CD1c-positive myeloid dendritic cell (primary cell): Measurements from ENCODE around the gene CD81.
"Not testable (repeated sequence)": the region's sequence is repeated elsewhere in the genome, so short reads cannot be mapped to it uniquely, and the experiment has no call there.

ENCODE experiments used
- DNase-seq: peaks from one replicate; pipeline ENCODE4 v3.0.0-alpha.2; 2016; ENCODE audit errors: extremely low spot score

Gene CD81

GRCh38 chr11:2376751-2377451 is at the start of gene CD81:
TSS of gene CD81 (plus strand) at chr11:2377310. CDS start at chr11:2377550, 240 bp downstream.
- peak; percentile 56 for DNase-seq

GRCh38 chr11:2328021-2328420 is 49.1 kb upstream of the CD81 start:
- no peak for DNase-seq

- no peak for DNase-seq
Observed at GRCh38 chr11:2328656-2329354, 48.3 kb upstream of the CD81 start.

- no peak for DNase-seq
Observed at GRCh38 chr11:2329551-2329950, 47.6 kb upstream of the CD81 start.

- DNase-seq = no peak
Observed at GRCh38 chr11:2330696-2331095, 46.4 kb upstream of the CD81 start.

- no peak for DNase-seq
Observed at GRCh38 chr11:2331404-2331803, 45.7 kb upstream of the CD81 start.

GRCh38 chr11:2332569-2332968 is 44.5 kb upstream of the CD81 start:
- not testable (repeated sequence) for DNase-seq

GRCh38 chr11:2333486-2334205 is 43.5 kb upstream of the CD81 start:
- not testable (repeated sequence) for DNase-seq

- DNase-seq = not testable (repeated sequence)
Observed at GRCh38 chr11:2335286-2335685, 41.8 kb upstream of the CD81 start.

- not testable (repeated sequence) for DNase-seq
Observed at GRCh38 chr11:2338760-2339159, 38.4 kb upstream of the CD81 start.

GRCh38 chr11:2342557-2342956 is 34.6 kb upstream of the CD81 start:
- no peak for DNase-seq

GRCh38 chr11:2342981-2343380 is 34.1 kb upstream of the CD81 start:
- no peak for DNase-seq

- DNase-seq = no peak
Observed at GRCh38 chr11:2343502-2343901, 33.6 kb upstream of the CD81 start.

GRCh38 chr11:2345050-2345449 is 32.1 kb upstream of the CD81 start:
- no peak for DNase-seq

GRCh38 chr11:2346014-2346413 is 31.1 kb upstream of the CD81 start:
- no peak for DNase-seq

- no peak for DNase-seq
Observed at GRCh38 chr11:2346586-2347307, 30.4 kb upstream of the CD81 start.

GRCh38 chr11:2347308-2347830 is 29.7 kb upstream of the CD81 start:
- DNase-seq = no peak

- no peak for DNase-seq
Observed at GRCh38 chr11:2348986-2349385, 28.1 kb upstream of the CD81 start.

- no peak for DNase-seq
Observed at GRCh38 chr11:2351701-2352100, 25.4 kb upstream of the CD81 start.

GRCh38 chr11:2352420-2352819 is 24.7 kb upstream of the CD81 start:
- DNase-seq = no peak

GRCh38 chr11:2355000-2355644 is 22.0 kb upstream of the CD81 start:
- no peak for DNase-seq
